Calu3 (cell line): ENCODE data around the gene ANKRD33B. TPM values are rescaled to one million over a fixed set of nuclear protein-coding genes. Genes with fewer than 3 reads are reported as not detected.

Experiments
- BruUV-seq: library from RNA; stranded (reverse); fragments of 400-500 nt; replicated peaks from 2 replicates; lab custom pipeline; 2021; lab: Mats Ljungman, UMichigan
- CTCF ChIA-PET: fragments of 300-600 bp; sonication (Branson Sonifier 250); formaldehyde crosslinking; loops from one replicate; lab custom pipeline; 2022; ENCODE audit warnings: antibody characterized with exemption; lab: Charles Lee
- DNase-seq: peaks from one replicate; pipeline ENCODE4 v3.0.0; 2022
- H3K27ac Mint-ChIP-seq: one replicate; pipeline ENCODE4 v1.8.0; 2022; ENCODE audit warnings: mixed read lengths; ENCODE audit not compliant: unreplicated experiment
- H3K27me3 Mint-ChIP-seq: one replicate; pipeline ENCODE4 v1.8.0; 2022; ENCODE audit warnings: mixed read lengths; ENCODE audit not compliant: unreplicated experiment
- H3K36me3 Mint-ChIP-seq: one replicate; pipeline ENCODE4 v1.8.0; 2022; ENCODE audit warnings: mild to moderate bottlenecking, moderate library complexity, mixed read lengths; ENCODE audit not compliant: insufficient read depth, unreplicated experiment
- H3K4me1 Mint-ChIP-seq: one replicate; pipeline ENCODE4 v1.8.0; 2022; ENCODE audit warnings: mild to moderate bottlenecking, low read depth, mixed read lengths; ENCODE audit not compliant: unreplicated experiment
- H3K4me3 Mint-ChIP-seq: one replicate; pipeline ENCODE4 v1.8.0; 2022; ENCODE audit warnings: mild to moderate bottlenecking, low read depth, moderate library complexity, mixed read lengths; ENCODE audit not compliant: unreplicated experiment
- H3K9me3 Mint-ChIP-seq: one replicate; pipeline ENCODE4 v1.8.0; 2022; ENCODE audit warnings: low read depth, mixed read lengths; ENCODE audit not compliant: unreplicated experiment
- intact Hi-C: fragments of 100-400 bp; cut with micrococcal nuclease; formaldehyde crosslinking; loops from one replicate; pipeline ENCODE4 v1.10.0; 2022; ENCODE audit not compliant: unreplicated experiment
- total RNA-seq: library from RNA; stranded (reverse); gene quantifications from 2 replicates; pipeline ENCODE4 v1.2.3, GENCODE V29; 2022
- TF ChIP-seq, protein P1 (sequence below): fragments of 200-600 bp; IDR thresholded peaks from one replicate; pipeline ENCODE4 v1.8.0; 2022; ENCODE audit warnings: antibody characterized with exemption; ENCODE audit not compliant: unreplicated experiment

Gene ANKRD33B
- total RNA-seq, 1 experiment from 2014 or later: 3.6 TPM

DNA sequence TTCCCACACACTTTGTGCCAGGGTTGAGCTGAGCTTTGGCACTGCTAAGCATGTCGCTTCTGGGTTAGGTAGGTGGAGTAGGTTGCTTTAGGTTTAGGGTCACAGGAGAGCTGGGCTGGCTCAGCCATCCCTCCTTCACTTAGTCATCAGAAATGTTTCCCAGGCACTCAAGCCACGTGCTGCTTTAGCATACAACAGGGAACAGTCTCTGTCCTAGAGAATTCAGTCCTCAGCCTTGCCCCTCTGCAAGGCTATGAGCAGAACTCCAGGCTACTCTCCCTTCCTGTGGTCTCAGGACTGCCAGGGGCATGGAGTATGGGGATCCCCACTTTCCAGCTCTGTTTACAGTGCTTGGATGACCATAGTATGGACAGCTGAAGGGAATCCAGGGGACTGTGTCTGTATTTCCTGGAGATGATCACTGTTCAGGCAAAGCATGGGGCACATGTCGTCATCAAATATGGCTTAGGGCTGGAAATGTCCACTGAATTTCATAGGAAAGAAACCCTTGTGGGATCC, 7.5 kb upstream of the ANKRD33B start:
- no peak for DNase-seq
- CTCF ChIA-PET: no interaction called here
- Mint-ChIP-seq H3K9me3 (no peaks in the 10 kb centered on the region), H3K4me1 (peaks cover 54% of the 10 kb centered on the region), H3K27me3 (peaks cover 7% of the 10 kb centered on the region), H3K27ac (no peak overlapping the region), H3K4me3 (no peak overlapping the region), H3K36me3 (peaks cover 2% of the 10 kb centered on the region)
- BruUV-seq: no TSS peak
- TF ChIP-seq, protein P1, sequence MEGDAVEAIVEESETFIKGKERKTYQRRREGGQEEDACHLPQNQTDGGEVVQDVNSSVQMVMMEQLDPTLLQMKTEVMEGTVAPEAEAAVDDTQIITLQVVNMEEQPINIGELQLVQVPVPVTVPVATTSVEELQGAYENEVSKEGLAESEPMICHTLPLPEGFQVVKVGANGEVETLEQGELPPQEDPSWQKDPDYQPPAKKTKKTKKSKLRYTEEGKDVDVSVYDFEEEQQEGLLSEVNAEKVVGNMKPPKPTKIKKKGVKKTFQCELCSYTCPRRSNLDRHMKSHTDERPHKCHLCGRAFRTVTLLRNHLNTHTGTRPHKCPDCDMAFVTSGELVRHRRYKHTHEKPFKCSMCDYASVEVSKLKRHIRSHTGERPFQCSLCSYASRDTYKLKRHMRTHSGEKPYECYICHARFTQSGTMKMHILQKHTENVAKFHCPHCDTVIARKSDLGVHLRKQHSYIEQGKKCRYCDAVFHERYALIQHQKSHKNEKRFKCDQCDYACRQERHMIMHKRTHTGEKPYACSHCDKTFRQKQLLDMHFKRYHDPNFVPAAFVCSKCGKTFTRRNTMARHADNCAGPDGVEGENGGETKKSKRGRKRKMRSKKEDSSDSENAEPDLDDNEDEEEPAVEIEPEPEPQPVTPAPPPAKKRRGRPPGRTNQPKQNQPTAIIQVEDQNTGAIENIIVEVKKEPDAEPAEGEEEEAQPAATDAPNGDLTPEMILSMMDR: no peak
- intact Hi-C loops: loop anchor here (5.0 kb wide), 1 partner anchor 46 kb away; no protein-coding TSS in a partner anchor

DNA sequence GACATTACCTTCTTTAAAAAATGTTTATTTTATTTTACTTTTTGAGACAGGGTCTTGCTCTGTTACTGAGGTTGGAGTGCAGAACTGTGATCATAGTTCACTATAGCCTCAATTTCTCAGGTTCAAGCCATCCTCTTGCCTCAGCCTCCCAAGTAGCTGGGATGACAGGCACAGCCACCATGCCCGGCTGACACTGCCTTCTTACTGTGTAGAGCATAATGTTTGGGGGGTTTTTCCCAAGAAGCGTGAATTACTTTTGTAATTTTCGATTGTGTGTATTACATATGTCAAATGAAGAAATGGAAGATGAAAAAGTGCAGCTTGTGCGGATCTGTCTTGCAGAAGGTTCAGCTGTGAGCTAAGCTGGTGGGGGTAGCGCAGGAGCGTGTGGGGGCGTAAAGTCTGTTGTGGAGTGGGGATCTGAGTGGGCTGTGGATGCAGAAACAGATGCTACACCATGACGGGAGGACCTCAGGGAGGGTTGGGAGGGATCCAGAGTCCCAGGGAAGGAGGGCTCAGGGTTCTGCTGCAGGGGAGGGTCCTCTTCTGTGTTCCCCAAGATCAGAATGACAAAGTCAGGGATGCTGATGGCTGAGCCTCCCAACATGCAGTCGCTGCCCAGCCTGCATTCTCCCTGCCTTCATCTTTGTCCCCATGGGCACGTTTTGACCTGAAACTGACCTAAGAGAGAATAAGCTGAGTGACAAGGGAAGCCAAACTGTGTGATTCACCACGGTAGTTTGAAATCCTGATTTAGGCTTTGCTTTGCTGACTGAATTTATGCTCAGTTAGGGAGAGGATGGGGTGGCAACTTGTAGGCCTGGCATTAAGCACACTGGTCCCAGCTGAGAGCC, 6.8 kb upstream of the ANKRD33B start:
- CTCF ChIA-PET: no interaction called here
- no peak overlapping the region for H3K27ac Mint-ChIP-seq
- H3K4me1 Mint-ChIP-seq: peaks cover 47% of the 10 kb centered on the region
- no peaks in the 10 kb centered on the region for H3K36me3 Mint-ChIP-seq
- H3K4me3 Mint-ChIP-seq: no peak overlapping the region
- intact Hi-C loops: loop anchor here (5.0 kb wide), 1 partner anchor 45 kb away; no protein-coding TSS in a partner anchor
- BruUV-seq: no TSS peak
- no peaks in the 10 kb centered on the region for H3K9me3 Mint-ChIP-seq
- H3K27me3 Mint-ChIP-seq: peaks cover 7% of the 10 kb centered on the region
- DNase-seq: no peak
- TF ChIP-seq, protein P1: no peak

DNA sequence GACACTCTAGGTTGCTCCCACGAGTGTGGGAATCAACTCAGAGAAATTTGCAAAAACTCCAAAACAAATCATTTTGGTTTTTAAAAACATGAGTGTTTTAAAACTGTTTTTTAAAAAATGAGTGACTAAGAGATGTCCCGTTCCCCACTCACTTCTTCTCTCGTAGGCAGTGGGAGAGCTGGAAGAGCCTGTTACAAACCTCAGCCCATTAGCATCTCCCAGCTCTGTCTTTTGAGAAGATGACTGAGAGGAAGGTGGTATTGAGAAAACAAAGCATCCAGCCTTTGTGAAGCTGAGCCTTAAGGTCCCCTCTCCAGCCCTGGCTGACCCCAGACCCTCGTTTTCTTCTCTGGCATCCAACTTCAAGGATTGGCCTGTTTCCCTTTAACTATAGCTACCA, 4.7 kb upstream of the ANKRD33B start:
- Mint-ChIP-seq H3K4me1 (peaks cover 30% of the 10 kb centered on the region), H3K4me3 (no peak overlapping the region), H3K36me3 (peaks cover 10% of the 10 kb centered on the region), H3K9me3 (no peaks in the 10 kb centered on the region), H3K27me3 (peaks cover 7% of the 10 kb centered on the region), H3K27ac (no peak overlapping the region)
- no peak for DNase-seq
- BruUV-seq: no TSS peak
- intact Hi-C loops: loop anchor here (5.0 kb wide), 1 partner anchor 43 kb away; no protein-coding TSS in a partner anchor
- CTCF ChIA-PET: no interaction called here
- TF ChIP-seq, protein P1: no peak

DNA sequence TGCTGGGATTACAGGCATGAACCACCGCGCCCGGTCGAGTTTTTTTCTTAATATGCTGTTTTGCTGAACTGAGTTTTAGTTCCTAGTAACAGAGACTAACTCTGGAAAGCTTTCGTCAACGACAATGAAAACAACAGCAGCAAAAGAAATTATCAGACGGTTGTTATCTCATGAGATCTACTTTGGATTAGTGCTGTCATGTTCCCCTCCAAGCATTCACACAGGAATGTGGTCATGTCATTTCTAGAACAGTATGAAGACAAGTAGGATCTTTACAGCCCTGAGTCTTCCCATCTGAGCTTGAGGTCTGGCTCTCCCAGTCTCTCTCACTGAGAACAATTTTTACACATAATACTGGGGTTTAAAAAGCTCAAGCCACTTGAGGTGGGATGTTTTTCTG, 4.0 kb upstream of the ANKRD33B start:
- H3K9me3 Mint-ChIP-seq: no peaks in the 10 kb centered on the region
- BruUV-seq: no TSS peak
- no peak for DNase-seq
- H3K4me1 Mint-ChIP-seq: peaks cover 23% of the 10 kb centered on the region
- H3K27ac Mint-ChIP-seq: no peak overlapping the region
- H3K4me3 Mint-ChIP-seq: no peak overlapping the region
- TF ChIP-seq, protein P1: no peak
- CTCF ChIA-PET: interaction anchor here (1.0 kb wide), 1 partner anchor 9 kb away, joined by 3 read pairs; no protein-coding TSS in a partner anchor
- H3K27me3 Mint-ChIP-seq: peaks cover 7% of the 10 kb centered on the region
- H3K36me3 Mint-ChIP-seq: peaks cover 17% of the 10 kb centered on the region
- intact Hi-C loops: loop anchor here (5.0 to 10.0 kb wide), 2 partner anchors 42 to 65 kb away; no protein-coding TSS in a partner anchor
